A549 treated with Mapracorat at 1 μM for 4 hours (cell line): ENCODE data around the gene CCL24. TPM values are rescaled to one million over a fixed set of nuclear protein-coding genes. Genes with fewer than 3 reads are reported as not detected.

Experiments used
- total RNA-seq: library from RNA; stranded (reverse); fragments of 200-300 nt; extraction: Qiagen RNA extraction; gene quantifications from 5 replicates; pipeline ENCODE4 v1.2.3, GENCODE V29; 2022

CCL24 gene
- total RNA-seq, result not detected in 5 replicates

GRCh38 chr7:75813781-75814236 is at the start of gene CCL24:
CCL24 (minus strand) TSS chr7:75813806; CDS start chr7:75813715, 91 bp downstream.

DNA sequence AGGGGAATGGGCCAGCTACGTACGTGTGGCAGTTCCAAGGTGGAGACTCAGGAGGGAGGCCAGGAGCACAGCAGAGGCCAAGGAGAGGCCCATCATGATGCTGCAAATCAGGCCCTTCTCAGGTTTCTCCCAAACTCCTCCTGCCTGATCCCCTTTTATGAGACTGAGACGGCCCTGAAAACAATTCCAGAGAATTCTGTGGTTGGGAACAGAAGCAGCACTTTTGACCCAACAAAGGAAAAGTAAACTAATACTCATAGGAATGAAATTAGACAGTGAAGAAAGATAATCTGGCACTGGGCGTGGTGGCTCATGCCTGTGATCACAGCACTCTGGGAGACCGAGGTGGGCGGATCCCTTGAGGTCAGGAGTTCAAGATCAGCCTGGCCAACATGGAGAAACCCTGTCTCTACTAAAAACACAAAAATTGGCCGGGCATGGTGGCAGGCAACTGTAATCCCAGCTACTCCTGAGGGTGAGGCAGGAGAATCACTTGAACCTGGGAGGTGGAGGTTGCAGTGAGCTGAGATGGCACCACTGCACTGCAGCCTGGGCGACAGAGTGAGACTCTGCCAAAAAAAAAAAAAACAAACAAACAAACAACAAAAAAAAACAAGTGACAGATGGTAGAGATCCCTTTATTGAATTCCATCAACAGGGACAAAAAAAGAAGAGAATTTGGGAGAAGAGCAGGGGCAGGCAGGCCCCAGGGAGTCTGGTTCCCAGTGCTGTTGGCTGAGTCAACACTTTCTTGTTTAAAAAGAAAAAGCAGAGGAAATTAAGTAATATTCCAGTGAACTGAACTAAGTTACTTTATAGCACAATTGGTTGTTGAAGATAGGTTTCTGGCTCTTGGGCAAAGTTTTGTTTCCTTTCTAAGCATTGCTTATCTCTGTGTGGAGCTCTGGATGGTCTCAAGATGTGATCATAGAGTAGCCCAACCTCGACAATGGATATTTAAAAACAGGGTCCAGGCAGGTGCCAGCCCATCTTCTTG is 41.2 kb downstream of the CCL24 start, which contains the start of gene CCL26:
Gene CCL26, minus strand, starts transcription at position 131 of the 997 bp plus-strand sequence. Its CDS starts 35 bp downstream, at position 96.

Other genes starting within 250 kb of the CCL24 start
- 17.3 to 26.6 TPM (median 24.5 TPM) in 5 replicates for gene HIP1, start 74.9 kb downstream of the CCL24 start, total RNA-seq
- gene CCL26, start 41.6 kb downstream of the CCL24 start, total RNA-seq, result 8.5 to 9.9 TPM (median 9.6 TPM) in 5 replicates
- gene RHBDD2, start 65.2 kb upstream of the CCL24 start, total RNA-seq, result 80.2 to 97.0 TPM (median 91.0 TPM) in 5 replicates
- 112 to 177 TPM (median 175 TPM) in 5 replicates for gene POR, start 101.3 kb upstream of the CCL24 start, total RNA-seq
- 37.6 to 47.3 TPM (median 42.0 TPM) in 5 replicates for gene TMEM120A, start 180.8 kb upstream of the CCL24 start, total RNA-seq
- gene STYXL1, start 234.2 kb upstream of the CCL24 start, total RNA-seq, result 38.0 to 45.4 TPM (median 41.2 TPM) in 5 replicates
- 347 to 410 TPM (median 393 TPM) in 5 replicates for gene MDH2, start 234.3 kb upstream of the CCL24 start, total RNA-seq